ENCODE results near the gene NUDT5.

NUDT5 gene

DNA sequence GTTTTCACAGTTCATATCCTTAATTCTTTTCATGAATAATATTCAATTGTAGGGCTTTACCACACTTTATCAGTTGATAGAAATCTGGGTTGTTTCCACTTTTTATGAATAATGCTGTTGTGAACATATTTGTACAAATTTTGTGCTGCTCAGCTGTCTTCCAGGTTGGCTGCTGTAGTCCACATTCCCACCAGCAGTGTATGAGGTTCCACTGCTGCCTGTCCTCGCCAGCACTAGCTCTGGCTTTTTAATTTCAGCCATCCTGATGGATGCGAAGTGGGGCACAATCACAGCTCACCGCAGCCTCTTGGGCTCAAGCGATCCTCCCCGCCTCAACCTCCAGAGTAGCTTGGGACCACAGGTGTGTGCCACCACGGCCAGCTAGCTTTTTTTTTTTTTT is 32.8 kb downstream of the NUDT5 start:
- no peak for DNase-seq

DNA sequence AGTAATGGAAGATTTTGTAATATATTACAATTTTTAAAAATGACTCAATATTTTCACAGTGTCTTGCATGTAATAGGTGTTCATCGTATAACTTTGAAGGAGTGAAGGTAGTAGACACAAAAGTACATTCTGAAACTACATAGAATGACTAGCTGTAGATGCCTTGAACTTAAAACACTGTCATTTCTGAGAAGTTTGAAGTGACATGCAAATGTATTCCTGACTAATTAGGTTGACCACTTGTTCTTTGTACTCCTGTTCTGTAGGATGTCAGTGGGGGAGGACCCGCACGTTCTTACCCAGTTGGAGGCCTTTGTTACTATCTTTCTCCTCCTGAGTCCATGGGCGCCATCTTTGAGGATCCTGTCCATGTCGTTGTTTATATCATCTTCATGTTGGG is 35.0 kb downstream of the NUDT5 start:
- no peak for DNase-seq

DNA sequence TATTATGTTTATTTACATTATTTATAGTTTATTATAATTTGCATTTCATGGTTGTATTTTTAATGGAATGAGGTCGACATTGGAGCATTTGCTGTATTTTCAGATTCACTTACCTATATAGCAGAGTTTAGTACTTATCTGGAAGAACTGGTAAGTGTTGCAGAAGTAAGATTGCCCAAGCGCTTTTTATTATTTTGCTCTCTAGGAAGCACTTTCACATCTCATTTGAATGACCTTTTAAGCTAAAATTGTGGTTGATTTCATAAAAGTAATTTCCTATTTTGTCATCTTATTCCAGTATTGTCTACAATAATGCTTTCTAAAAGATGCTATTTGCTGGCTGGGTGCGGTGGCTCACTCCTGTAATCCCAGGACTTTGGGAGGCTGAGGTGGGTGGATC is 37.6 kb downstream of the NUDT5 start:
- DNase-seq, result no peak

DNA sequence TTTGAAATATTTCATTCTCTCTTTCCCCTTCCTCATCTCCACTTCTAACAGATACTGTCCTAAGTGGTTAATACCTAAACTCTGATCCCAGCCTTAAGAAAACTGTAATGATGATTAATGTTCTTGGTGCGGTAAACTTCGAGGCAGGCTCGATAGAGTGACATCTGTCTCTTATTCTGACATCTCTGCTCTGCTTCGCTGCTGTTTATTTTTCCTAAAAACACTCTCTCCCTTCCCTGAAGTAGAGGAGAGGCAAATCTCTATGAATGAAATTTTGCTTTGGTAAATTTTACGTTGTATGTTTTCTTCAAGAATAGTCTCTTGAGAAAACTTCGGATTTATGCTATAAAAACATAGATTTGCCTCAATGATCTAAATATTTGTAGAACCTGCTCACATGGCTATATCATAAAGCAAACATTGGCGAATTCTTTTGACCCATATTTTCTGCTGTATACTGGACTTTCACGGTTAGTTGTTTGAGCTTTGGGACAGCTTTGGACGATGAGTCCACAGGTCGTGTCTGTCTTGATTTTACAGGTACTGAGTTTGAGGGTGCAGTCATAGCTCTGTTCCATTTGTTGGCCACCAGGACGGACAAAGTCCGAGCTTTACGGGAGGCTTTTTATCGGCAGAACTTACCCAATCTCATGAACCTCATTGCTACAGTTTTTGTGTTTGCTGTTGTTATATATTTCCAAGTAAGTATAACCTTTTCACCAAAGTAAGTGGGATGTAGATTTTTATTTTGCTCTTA is 39.1 kb downstream of the NUDT5 start:
- no peak for DNase-seq

DNA sequence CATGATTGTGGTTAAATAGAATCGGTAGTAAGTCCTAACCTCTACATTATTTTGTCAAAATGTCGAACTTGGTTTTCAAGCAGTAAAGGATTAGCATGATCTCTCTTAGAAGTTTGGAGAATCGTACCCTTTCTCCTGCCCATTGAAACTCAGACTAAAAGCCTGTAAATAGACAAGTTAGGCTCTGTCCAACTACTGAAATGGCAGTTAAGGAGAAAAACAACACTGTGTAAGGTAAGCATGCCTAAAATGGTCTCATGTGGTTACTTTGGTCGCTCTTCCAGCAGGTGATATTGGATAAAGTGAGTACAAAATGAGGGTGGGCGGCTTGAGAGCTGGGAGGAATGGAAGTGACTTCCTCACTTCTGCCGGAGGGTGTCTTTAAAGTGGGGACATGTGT is 41.2 kb downstream of the NUDT5 start:
- DNase-seq, result no peak

DNA sequence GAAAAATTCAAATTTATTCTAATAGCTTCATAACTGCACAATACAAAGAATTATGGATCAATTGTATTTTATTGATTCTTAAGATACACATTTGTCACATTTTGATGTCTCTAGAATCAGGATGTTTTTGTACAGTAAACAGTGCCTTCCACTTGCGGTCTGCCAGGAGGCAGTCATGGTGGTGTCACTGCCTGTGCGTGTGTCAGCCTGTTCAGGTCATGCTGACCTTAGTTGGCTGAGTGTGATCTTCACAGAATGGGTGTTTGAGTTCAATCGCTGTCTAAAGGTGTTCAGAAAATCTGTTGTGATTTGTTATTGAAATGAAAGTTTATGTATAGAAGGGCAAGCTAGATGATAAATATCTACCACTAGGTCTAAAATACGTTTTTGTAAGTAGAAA is 45.5 kb downstream of the NUDT5 start:
- no peak for DNase-seq

DNA sequence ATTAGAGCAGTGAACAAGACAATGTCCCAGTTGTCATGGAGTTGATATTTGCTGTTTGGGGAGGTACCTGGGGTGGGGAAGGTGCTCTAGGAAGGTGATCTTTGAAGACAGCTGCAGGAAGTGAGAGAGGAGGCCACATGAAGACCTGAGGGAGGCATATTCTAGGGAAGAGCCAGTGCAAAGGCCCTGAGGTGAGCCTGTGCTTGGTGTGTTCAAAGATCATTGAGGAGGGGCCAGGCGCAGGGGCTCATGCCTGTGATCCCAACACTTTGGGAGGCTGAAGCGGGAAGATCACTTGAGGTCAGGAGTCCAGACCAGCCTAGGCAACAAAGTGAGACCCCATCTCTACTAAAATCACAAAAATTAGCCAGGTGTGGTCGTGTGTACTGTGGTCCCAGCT is 51.2 kb downstream of the NUDT5 start:
- DNase-seq, result no peak

DNA sequence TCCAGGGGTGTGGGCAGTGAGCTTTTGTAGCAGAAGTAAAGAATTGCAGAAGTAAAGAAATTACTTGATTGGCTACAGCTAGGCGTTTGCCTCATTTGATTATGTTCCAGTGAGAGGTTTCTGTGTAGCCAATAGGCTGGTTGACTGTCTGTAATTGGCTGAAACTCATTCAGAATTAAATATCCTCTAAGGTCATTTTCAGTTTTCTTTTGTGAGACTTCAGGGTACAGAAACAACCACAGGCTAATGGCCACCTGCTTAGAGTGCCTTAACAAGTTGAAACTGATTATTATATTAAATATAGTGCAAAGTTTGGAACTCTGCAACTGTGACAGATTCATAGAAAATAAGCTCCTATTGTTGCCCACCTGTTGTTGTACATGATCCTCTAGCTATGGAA is 55.7 kb downstream of the NUDT5 start:
- no peak for DNase-seq

DNA sequence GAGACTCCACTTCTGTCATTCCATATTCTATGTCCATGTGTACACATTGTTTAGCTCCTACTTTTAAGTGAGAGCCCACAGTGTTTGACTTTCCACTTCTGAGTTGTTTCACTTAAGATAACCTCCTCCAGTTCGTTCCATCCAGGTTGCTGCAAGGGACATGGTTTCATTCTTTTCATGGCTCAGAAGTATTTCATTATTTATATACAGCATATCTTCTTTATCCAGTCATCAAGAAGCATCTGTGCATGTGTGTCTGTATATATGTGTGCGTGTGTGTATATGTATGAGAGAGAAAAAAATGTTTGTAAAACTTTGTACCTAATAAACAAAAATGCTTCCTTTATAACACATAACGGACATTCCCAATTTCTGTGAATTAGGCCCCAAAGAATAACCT is 60.1 kb downstream of the NUDT5 start:
- DNase-seq, result no peak

DNA sequence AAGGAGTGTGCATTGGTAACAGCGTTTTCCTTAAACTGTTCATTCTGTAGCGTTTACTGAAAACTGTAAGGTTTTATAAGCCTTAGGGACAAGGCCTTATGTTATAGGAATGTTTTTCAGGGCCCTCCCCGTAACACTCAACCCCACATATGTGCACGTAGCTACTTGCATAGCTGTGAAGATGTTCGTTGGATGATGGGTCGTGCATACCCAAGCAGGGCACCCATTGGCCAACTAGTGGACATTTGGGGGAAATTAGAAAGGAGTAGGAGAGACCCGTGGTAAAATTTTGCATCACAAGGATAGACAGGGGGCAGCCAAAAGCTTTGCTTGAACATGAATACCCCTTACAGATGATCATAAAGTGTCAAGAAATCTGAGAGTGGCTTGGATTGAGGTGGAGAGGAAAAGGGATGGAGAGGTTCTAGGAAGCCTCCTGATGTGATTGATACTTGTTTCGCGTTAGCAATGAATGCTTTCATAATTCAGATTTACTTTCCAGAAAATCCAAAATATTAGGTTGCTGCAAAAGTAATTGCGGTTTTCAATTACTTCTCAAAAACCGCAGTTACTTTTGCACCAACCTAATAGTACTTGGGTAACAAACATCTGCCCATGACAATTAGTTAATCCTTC is 65.3 kb downstream of the NUDT5 start:
- peak; percentile 22 to 33 for DNase-seq

DNA sequence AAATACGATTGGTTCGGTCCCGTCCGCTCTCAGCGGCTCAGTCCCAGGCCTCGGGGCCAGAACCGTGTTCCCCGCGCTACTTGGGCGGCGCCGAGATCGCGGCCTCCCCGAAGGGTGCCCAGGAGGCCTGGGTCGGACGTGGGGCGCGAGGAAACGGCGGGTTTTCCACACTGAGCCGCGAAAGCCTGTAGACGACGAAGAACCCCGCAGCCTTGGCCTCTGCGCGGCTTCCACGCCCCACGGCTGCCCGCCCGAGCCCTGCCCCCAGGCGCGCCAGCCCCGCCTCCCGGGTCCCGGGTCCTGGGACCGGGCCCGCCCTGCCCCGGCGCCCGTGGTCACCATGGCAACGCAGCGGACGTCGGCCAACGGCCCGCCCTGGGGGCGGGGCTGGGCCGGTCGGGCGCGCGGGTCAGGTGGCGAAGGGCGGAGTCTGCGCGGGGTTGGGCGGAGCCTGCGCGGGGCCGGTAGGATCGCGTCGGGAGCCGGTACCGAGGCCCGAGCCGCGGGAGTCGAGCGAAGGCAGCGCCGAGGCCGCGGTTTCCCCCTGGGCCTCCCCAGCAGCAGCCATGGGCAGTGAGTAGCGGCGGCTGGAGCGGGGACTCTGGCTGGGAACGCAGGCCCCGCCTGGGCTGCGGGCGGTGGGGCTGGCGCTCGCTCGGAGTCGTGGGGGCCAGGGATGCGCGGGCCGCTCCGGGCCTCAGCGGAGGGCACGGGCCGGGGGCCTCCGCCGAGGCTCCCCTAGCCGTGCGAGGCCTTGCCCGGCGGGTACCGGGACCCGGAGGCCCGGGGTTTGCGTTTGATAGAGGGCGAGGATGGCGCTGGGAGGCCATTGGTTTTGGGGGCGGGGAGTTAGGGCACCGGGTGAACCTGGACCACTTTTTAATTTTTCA is 66.2 kb downstream of the NUDT5 start, which contains the start of gene SEC61A2:
TSS of gene SEC61A2 (plus strand) at position 456 of the 890 bp plus-strand sequence. CDS start at position 567, 111 bp downstream.
- peak; percentile 97 to 99 for DNase-seq

DNA sequence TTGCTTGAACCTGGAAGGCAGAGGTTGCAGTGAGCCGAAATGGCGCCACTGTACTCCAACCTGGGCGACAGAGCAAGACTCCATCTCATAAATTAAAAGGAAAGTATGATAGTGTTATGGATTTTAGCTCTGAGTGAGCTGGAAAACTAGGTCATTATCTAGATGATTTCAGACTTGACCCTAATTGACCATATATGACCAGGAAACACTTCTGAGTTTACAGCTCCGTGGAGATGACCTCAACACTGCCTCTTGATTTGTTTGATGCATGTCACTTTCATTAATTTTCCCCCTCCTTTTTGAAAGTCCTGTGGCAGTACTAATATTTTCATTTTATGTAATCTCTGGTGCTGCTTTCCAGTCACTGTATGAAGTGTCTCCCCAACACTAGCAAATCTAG is 74.0 kb downstream of the NUDT5 start:
- no peak for DNase-seq
